OCI-M2 (cell line): ENCODE measurements around the gene GPAM.
"Not testable (repeated sequence)": the region's sequence is repeated elsewhere in the genome, so short reads cannot be mapped to it uniquely, and the experiment has no call there.

Experiments
- DNase-seq: peaks from one replicate; lab custom pipeline; 2025; ENCODE audit not compliant: unreplicated experiment; lab: John Stamatoyannopoulos, UW

GPAM gene

GRCh38 chr10:112216966-112217365 lies 33.4 kb upstream of the GPAM start:
- DNase-seq: no peak

GRCh38 chr10:112216151-112216550 lies 32.6 kb upstream of the GPAM start:
- DNase-seq: no peak

- DNase-seq: no peak
Observed at GRCh38 chr10:112215342-112215774, 31.8 kb upstream of the GPAM start.

- no peak for DNase-seq
Observed at GRCh38 chr10:112214298-112214926, 30.8 kb upstream of the GPAM start.

GRCh38 chr10:112213836-112214235 lies 30.3 kb upstream of the GPAM start:
- no peak for DNase-seq

GRCh38 chr10:112213098-112213823 lies 29.7 kb upstream of the GPAM start:
- DNase-seq: no peak

- no peak for DNase-seq
Observed at GRCh38 chr10:112210666-112211065, 27.1 kb upstream of the GPAM start.

- no peak for DNase-seq
Observed at GRCh38 chr10:112209684-112210131, 26.1 kb upstream of the GPAM start.

GRCh38 chr10:112208997-112209396 lies 25.4 kb upstream of the GPAM start:
- DNase-seq: no peak

- no peak for DNase-seq
Observed at GRCh38 chr10:112208292-112208691, 24.7 kb upstream of the GPAM start.

- no peak for DNase-seq
Observed at GRCh38 chr10:112203328-112204076, 19.9 kb upstream of the GPAM start.

GRCh38 chr10:112202561-112203241 lies 19.1 kb upstream of the GPAM start:
- no peak for DNase-seq

GRCh38 chr10:112202076-112202475 lies 18.5 kb upstream of the GPAM start:
- no peak for DNase-seq

- DNase-seq: no peak
Observed at GRCh38 chr10:112201334-112201733, 17.8 kb upstream of the GPAM start.

GRCh38 chr10:112200259-112200658 lies 16.7 kb upstream of the GPAM start:
- DNase-seq: not testable (repeated sequence)

GRCh38 chr10:112197662-112198061 lies 14.1 kb upstream of the GPAM start:
- DNase-seq: not testable (repeated sequence)

GRCh38 chr10:112195224-112195623 lies 11.7 kb upstream of the GPAM start:
- no peak for DNase-seq

- DNase-seq: no peak
Observed at GRCh38 chr10:112191791-112192190, 8.2 kb upstream of the GPAM start.

GRCh38 chr10:112191041-112191590 lies 7.6 kb upstream of the GPAM start:
- DNase-seq: no peak

- no peak for DNase-seq
Observed at GRCh38 chr10:112189465-112189864, 5.9 kb upstream of the GPAM start.

- DNase-seq: no peak
Observed at GRCh38 chr10:112187527-112187926, 4.0 kb upstream of the GPAM start.
